ENCODE data around the gene CD14. TPM values are rescaled to one million over a fixed set of nuclear protein-coding genes. Genes with fewer than 3 reads are reported as not detected.
"Not testable (repeated sequence)": the region's sequence is repeated elsewhere in the genome, so short reads cannot be mapped to it uniquely, and the experiment has no call there.

The CD14 gene
- total RNA-seq, 1 donor from 2014 or later: 0.16 TPM

- Histone ChIP-seq H3K9ac (ENCODE audit: low read length) (no peak overlapping the region), H3K4me1 (ENCODE audit: insufficient read depth, low read length) (no peaks in the 10 kb centered on the region), H3K4me3 (ENCODE audit: insufficient read depth, low read depth, low read length) (no peak overlapping the region), H3K27ac (ENCODE audit: low read depth, low read length) (no peak overlapping the region), H3K36me3 (ENCODE audit: insufficient read depth, low read length) (no peaks in the 10 kb centered on the region), H3K9me3 (ENCODE audit: insufficient read depth, low read depth, low read length) (peaks cover 3% of the 10 kb centered on the region), H2AFZ (ENCODE audit: low read depth, low read length) (no peak overlapping the region), H4K20me1 (ENCODE audit: insufficient read depth, low read length) (no peaks in the 10 kb centered on the region), H3K27me3 (ENCODE audit: insufficient read depth, low read length) (no peaks in the 10 kb centered on the region), H3K79me2 (ENCODE audit: insufficient read depth, low read length) (no peaks in the 10 kb centered on the region), H3K4me2 (ENCODE audit: low read length) (no peak overlapping the region)
- FAIRE-seq (no peak), DNase-seq (ENCODE audit: low read depth) (no peak)
- Mint-ChIP-seq H3K36me3 (ENCODE audit: low read depth, unreplicated experiment) (no peaks in the 10 kb centered on the region), H3K4me3 (ENCODE audit: unreplicated experiment) (no peak overlapping the region), H3K27ac (ENCODE audit: unreplicated experiment) (no peak overlapping the region), H3K4me1 (ENCODE audit: low read depth, unreplicated experiment) (no peaks in the 10 kb centered on the region), H3K9me3 (ENCODE audit: unreplicated experiment) (peaks cover 2% of the 10 kb centered on the region), H3K27me3 (ENCODE audit: low read depth, unreplicated experiment) (peaks cover 2% of the 10 kb centered on the region)
- TF ChIP-seq CTCF (IDR thresholded peaks at IDR 0.05; ENCODE audit: insufficient read depth, low read depth, low read length): no peak
- no peak for TF ChIP-seq EZH2 (IDR thresholded peaks at IDR 0.05; ENCODE audit: insufficient read depth, low read length)
Measured at GRCh38 chr5:140605879-140606278, 27.1 kb downstream of the CD14 start.

- no peak overlapping the region for H3K4me3 Mint-ChIP-seq (ENCODE audit: unreplicated experiment)
- no peak overlapping the region for H3K9ac ChIP-seq (ENCODE audit: low read length)
- H3K9me3 ChIP-seq (ENCODE audit: insufficient read depth, low read depth, low read length): no peaks in the 10 kb centered on the region
- TF ChIP-seq CTCF (IDR thresholded peaks at IDR 0.05; ENCODE audit: insufficient read depth, low read depth, low read length): no peak
- TF ChIP-seq EZH2 (IDR thresholded peaks at IDR 0.05; ENCODE audit: insufficient read depth, low read length): no peak
- H3K27me3 Mint-ChIP-seq (ENCODE audit: low read depth, unreplicated experiment): peaks cover 11% of the 10 kb centered on the region
- H3K4me3 ChIP-seq (ENCODE audit: insufficient read depth, low read depth, low read length): no peak overlapping the region
- H3K27me3 ChIP-seq (ENCODE audit: insufficient read depth, low read length): no peaks in the 10 kb centered on the region
- H2AFZ ChIP-seq (ENCODE audit: low read depth, low read length): no peak overlapping the region
- H3K9me3 Mint-ChIP-seq (ENCODE audit: unreplicated experiment): peaks cover 2% of the 10 kb centered on the region
- FAIRE-seq (no peak), DNase-seq (ENCODE audit: low read depth) (no peak)
- H3K36me3 ChIP-seq (ENCODE audit: insufficient read depth, low read length): no peaks in the 10 kb centered on the region
- H3K36me3 Mint-ChIP-seq (ENCODE audit: low read depth, unreplicated experiment): no peaks in the 10 kb centered on the region
- H3K27ac ChIP-seq (ENCODE audit: low read depth, low read length): no peak overlapping the region
- H4K20me1 ChIP-seq (ENCODE audit: insufficient read depth, low read length): no peaks in the 10 kb centered on the region
- no peak overlapping the region for H3K27ac Mint-ChIP-seq (ENCODE audit: unreplicated experiment)
- H3K79me2 ChIP-seq (ENCODE audit: insufficient read depth, low read length): no peaks in the 10 kb centered on the region
- H3K4me1 ChIP-seq (ENCODE audit: insufficient read depth, low read length): no peaks in the 10 kb centered on the region
- no peaks in the 10 kb centered on the region for H3K4me1 Mint-ChIP-seq (ENCODE audit: low read depth, unreplicated experiment)
- H3K4me2 ChIP-seq (ENCODE audit: low read length): no peak overlapping the region
Measured at GRCh38 chr5:140603734-140604133, 29.2 kb downstream of the CD14 start.

- H3K4me3 Mint-ChIP-seq (ENCODE audit: unreplicated experiment); H3K36me3 Mint-ChIP-seq (ENCODE audit: low read depth, unreplicated experiment): not testable (repeated sequence)
Measured at GRCh38 chr5:140603446-140603698, 29.6 kb downstream of the CD14 start.

More at GRCh38 chr5:140603446-140603698, 29.6 kb downstream of the CD14 start:
- not testable (repeated sequence) for H3K9me3 Mint-ChIP-seq (ENCODE audit: unreplicated experiment); H2AFZ ChIP-seq (ENCODE audit: low read depth, low read length); H3K36me3 ChIP-seq (ENCODE audit: insufficient read depth, low read length); H3K4me1 Mint-ChIP-seq (ENCODE audit: low read depth, unreplicated experiment); H3K27ac ChIP-seq (ENCODE audit: low read depth, low read length); H3K79me2 ChIP-seq (ENCODE audit: insufficient read depth, low read length); H3K27ac Mint-ChIP-seq (ENCODE audit: unreplicated experiment); H3K4me1 ChIP-seq (ENCODE audit: insufficient read depth, low read length); H4K20me1 ChIP-seq (ENCODE audit: insufficient read depth, low read length); H3K4me3 ChIP-seq (ENCODE audit: insufficient read depth, low read depth, low read length); H3K9ac ChIP-seq (ENCODE audit: low read length); DNase-seq (ENCODE audit: low read depth); FAIRE-seq; H3K27me3 ChIP-seq (ENCODE audit: insufficient read depth, low read length); H3K9me3 ChIP-seq (ENCODE audit: insufficient read depth, low read depth, low read length); H3K4me2 ChIP-seq (ENCODE audit: low read length)
- H3K27me3 Mint-ChIP-seq (ENCODE audit: low read depth, unreplicated experiment): peaks cover 12% of the 10 kb centered on the region
